GM18505 (cell line): ENCODE measurements around the gene CDK11A.

Experiments
- ATAC-seq: cut with Tn5 transposase; IDR thresholded peaks from one replicate; pipeline ENCODE4 v1.9.1; 2021; ENCODE audit not compliant: unreplicated experiment
- POLR2A ChIP-seq: IDR thresholded peaks from 4 replicates; pipeline ENCODE4 v1.6.1; 2011; ENCODE audit warnings: borderline replicate concordance; ENCODE audit not compliant: insufficient read depth, insufficient read length; ENCODE audit errors: extremely low read depth

CDK11A gene

DNA sequence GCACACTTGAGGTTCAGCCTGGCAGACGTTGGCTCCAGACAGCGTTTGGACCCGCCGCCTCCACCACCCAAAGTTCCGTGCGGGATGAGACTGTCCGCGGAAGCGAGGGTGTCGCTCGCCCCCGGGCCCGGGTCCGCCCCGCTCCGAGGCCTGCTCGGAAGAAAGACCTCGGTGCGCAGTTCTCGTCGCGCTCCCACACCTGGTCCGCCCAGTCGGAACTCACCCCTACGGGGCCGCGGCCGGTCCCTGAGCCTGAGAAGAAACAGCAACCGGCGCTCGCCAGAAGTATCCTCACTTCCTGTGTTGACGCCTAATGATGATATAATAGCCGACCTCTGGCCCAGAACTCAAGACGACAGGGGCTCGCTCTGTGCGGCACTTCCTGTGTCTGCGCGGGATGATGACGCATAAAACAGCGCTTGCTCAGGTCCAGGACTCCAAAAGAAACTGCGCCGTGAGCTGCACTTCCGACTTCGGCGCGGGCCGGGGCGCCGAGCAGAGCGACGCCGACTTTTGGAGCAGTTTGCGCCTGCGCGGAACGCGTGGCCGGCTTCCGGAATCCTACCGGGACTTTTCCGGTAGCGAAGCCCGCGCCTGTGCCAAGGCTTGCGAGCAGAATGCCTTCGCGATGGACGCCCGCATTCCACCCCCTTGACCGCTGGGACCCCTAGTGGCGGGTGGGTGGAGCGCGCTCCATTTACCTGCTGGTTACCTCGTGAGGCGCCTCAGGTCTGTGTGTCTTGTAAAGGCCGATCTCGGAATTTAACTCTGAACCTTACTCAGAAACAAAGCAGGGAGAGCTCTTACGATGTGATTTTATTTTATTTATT, at the start of gene CDK11A:
TSS of gene CDK11A (minus strand) at position 323 of the 830 bp plus-strand sequence. CDS start 1,539 bp downstream, outside the sequence.
- peak; percentile 87 for ATAC-seq

DNA sequence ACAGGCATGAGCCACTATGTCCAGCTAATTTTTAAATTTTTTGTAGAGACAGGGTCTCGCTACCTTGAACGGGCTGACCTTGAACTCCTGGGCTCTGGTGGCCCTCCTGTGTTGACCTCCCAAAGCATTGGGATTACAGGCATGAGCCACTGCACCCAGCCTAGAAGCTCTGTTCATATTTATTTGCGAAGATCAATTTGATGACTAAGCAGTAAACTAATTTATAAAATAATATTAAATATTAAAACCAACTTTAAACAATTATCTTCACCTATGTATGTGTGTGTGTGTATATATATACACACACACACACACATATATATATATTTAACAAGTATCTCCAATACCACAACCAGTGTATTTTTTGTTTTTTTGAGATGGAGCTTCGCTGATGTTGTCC, 49.7 kb upstream of the CDK11A start:
- TF ChIP-seq POLR2A = no peak
- ATAC-seq = no peak

DNA sequence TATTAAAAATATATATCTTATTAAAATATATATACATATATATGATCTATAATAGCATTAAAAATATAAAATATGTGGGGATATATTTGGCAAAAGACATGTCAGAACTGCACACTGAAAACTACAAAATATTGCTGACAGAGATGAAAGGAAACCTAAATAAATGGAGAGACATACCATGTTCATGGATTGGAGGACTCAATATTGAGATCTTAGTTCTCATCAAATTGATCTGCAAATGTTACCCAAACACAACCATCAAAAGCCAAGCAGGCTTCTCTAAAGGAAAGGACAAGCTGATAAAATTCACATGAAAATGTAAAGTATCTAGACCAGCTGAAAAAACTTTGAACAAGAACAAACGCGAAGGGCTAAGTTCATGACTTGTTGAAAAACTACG, 46.9 kb upstream of the CDK11A start:
- no peak for TF ChIP-seq POLR2A
- no peak for ATAC-seq

DNA sequence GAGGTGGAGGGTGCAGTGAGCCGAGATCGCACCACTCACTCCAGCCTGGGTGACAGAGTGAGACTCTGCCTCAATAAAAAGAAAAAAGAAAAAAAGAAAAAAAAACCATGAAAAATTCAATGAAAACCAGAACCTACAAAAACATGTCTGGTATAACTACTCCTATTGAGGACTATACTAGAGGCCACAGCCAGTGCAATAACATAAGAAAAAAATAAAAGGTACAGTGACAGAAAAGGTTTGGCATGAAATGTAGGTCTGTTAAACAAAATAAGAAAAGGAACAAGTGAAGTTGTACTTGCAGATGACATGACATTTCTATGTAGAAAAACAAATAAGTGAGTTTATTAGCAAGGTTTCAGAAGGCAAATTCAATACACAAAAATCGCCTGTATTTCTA, 45.9 kb upstream of the CDK11A start:
- no peak for TF ChIP-seq POLR2A
- ATAC-seq = no peak

DNA sequence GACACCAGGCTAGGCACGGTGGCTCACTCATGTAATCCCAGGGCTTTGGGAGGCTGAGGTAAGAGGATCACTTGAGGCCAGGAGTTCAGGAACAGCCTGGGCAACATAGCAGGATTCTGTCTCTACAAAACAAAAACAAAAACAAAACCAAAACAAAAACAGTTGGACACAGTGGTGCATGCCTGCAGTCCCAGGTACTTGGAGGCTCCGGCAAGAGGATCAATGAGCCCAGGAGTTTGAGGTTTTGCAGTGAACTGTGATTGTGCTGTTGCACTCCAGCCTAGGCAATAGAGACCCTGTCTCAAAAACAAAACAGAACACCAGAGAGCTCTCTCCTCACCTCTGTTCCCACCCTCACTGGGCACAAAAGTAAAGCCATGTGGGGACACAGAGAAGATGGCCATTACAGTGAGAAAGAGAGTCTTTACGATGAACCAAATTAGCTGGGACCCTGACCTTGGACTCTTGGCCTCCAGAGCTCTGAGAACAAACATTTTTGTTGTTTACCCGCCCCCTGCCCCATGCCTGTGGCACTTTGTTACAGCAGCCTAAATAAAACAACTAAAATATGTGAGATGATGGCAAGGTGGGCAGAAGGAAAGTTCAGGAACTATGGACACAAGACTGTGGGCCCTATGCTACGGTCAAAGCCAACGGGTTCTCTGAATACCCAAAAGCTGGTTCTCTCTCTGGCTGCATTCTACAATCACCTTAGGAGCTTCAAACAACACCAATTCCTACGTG, 44.3 kb upstream of the CDK11A start:
- ATAC-seq = no peak
- no peak for TF ChIP-seq POLR2A

- ATAC-seq = no peak
- no peak for TF ChIP-seq POLR2A
Measured at GRCh38 chr1:1764876-1765470, 40.8 kb upstream of the CDK11A start.

DNA sequence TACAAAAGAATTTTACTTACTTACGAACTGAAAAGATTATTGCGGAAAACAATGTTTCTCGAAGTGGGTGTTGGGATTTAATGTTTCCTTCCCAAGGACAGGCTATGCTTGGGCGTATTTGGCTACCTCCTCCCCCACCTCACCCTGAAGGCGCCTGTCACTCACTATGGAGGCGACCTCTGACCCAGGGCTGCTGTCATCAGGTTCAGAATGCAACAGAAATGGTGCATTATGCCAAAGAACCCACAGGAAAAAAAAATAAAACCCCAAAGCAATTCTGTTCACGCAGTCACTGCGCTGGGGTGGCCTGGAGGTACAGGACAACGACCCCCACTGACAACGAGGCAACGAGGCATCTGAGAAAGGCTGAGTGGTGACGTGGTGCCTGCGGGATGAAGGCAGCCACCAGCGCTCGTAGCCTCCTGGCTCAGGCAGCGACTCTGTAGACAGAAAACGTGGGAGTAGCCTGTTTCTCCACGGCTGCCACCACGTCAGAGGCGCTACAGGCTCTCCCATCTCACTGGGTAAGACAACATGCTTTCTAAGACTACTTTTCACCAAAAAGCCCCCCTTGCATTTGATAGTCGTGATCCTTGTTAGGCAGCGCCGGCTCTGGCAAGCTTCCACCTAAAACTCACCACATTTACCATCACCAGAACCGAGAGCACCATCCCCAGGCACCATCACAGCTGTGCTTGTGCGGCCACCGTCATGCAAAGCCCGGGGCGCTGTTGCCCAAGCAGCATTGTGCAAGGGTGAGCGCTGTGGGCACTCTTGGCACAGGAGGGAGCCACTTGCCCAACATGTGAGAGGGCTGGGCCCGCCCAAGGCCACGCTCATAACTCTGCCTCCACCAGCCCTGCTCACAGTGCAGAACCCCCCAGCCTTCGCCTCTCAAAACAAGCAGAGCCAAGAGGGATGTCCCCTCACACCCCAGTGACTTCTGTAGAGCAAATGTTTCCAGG, 39.8 kb upstream of the CDK11A start:
- no peak for ATAC-seq
- no peak for TF ChIP-seq POLR2A

DNA sequence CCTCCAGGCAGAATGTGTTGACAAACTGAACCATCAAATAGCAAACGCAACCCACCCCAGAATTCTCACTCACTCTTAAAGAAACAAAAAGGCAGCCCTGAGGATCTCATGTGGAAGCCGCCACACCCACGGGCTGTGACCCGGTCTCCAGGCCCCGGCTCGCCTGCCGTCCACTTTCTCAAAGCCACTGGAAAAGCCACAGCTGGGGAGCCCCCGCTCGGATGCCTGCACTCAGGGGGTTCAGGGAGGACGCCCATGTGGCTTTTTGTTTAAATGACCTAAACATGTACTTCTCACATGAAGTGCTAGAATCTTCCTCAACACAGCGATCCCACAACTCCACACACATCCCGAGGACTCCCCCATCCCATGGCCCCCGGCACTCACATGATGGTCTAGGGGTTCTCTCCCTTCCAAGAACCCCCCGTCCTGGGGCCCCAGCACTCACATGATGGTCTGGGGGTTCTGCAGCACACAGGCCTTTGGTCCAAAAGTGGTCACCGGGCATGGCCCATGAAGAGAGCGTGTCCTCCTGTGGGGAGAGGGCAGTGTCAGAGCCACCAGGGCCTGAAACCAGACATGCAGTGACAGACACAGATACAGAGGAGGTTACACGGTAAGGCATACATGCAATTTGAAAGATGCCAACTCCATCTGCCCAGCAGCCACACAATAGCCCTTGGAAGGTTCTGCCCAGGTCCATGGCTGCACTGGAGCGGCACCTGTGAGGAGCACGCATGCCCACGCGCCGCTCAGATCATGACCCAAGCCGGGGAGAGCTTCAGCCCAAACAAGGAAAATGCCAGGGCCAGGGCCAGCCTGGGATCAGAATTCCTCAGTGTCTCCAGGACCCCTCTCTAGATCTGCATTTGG, 37.6 kb upstream of the CDK11A start:
- no peak for ATAC-seq
- no peak for TF ChIP-seq POLR2A

- TF ChIP-seq POLR2A = no peak
- no peak for ATAC-seq
Measured at GRCh38 chr1:1760715-1761114, 36.6 kb upstream of the CDK11A start.

GRCh38 chr1:1760345-1760650, 36.1 kb upstream of the CDK11A start:
- ATAC-seq = no peak
- no peak for TF ChIP-seq POLR2A

DNA sequence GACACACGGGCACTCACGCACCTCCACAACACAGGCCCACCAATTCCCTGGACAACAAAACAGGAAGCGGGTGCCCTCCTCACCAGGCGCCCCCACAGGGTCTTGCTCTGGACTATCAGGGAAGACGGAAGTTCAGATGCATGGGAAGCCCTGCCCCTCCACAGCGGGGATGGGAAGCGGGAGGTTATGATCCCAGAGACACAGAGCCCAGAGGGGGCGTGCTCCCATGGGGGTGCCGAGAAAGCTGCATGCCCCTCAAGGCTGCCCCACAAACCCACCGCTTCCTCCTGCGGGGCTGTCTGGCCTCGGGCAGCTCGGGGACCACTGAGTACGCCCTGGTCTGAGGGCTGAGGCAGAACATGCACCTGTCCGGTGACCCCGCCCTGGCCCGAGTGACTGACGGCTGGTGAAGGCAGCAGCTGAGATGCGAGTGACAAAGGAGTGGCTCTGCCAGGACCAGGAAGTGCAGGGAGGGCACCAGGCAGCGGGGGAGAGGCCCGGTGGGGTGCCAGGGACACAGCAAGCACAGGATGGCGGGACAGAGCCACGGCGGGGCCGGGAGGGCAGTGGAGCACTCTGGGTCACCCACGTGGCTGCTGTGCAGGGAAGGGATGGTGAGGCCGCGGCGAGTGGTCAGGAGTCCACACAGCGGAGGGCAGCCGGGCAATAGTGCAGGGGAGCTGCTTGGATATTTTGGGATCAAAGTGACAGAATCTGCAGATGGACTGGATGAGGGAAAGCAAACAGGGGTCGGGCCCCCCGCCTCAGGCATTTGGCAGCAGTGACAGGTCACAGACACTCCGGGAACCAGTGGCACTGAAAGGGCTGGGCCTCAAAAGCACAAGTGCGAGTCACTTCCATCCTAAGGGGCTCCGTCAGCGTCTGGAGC, 35.5 kb upstream of the CDK11A start:
- no peak for ATAC-seq
- no peak for TF ChIP-seq POLR2A

GRCh38 chr1:1758692-1759455, 34.7 kb upstream of the CDK11A start:
- TF ChIP-seq POLR2A = no peak
- ATAC-seq = no peak
